A673 (cell line): ENCODE results near the gene WNT11. TPM values are rescaled to one million over a fixed set of nuclear protein-coding genes. Genes with fewer than 3 reads are reported as not detected.

Experiments used
- BruUV-seq: library from RNA; stranded (reverse); fragments of 400-500 nt; replicated peaks from 2 replicates; lab custom pipeline; 2021; lab: Mats Ljungman, UMichigan
- CTCF ChIA-PET: fragments of 300-600 bp; sonication (Branson Sonifier 250); formaldehyde crosslinking; loops from one replicate; lab custom pipeline; 2022; ENCODE audit warnings: antibody characterized with exemption; lab: Charles Lee
- POLR2A ChIA-PET: fragments of 300-600 bp; sonication (Branson Sonifier 250); formaldehyde crosslinking; loops from one replicate; lab custom pipeline; 2022; ENCODE audit warnings: antibody characterized with exemption; ENCODE audit not compliant: low non-redundant PET; lab: Charles Lee
- DNase-seq: peaks from one replicate; pipeline ENCODE4 v3.0.0-alpha.2; 2015; ENCODE audit warnings: low spot score
- H3K27ac ChIP-seq: fragments of 200-600 bp; sonication (generic); 2 replicates; pipeline ENCODE4 v1.5.1; 2016; ENCODE audit warnings: mixed run types, low read depth, mild to moderate bottlenecking, mixed read lengths, antibody characterized with exemption, low read length; ENCODE audit not compliant: poor library complexity, severe bottlenecking
- H3K27me3 ChIP-seq: fragments of 200-600 bp; sonication (generic); replicated peaks from 2 replicates; pipeline ENCODE4 v1.6.1; 2017; ENCODE audit warnings: mixed run types, low read depth, mild to moderate bottlenecking, mixed read lengths, antibody characterized with exemption, low read length; ENCODE audit not compliant: insufficient read depth, poor library complexity
- H3K36me3 ChIP-seq: fragments of 200-600 bp; sonication (generic); 2 replicates; pipeline ENCODE4 v1.6.1; 2016; ENCODE audit warnings: mixed run types, mild to moderate bottlenecking, mixed read lengths, antibody characterized with exemption, low read length; ENCODE audit not compliant: insufficient read depth, poor library complexity, severe bottlenecking
- H3K4me1 ChIP-seq: fragments of 200-600 bp; sonication (generic); 2 replicates; pipeline ENCODE4 v1.6.1; 2017; ENCODE audit warnings: mixed run types, mild to moderate bottlenecking, mixed read lengths, antibody characterized with exemption, low read length; ENCODE audit not compliant: insufficient read depth, poor library complexity, severe bottlenecking
- H3K4me3 ChIP-seq: fragments of 200-600 bp; sonication (generic); 2 replicates; pipeline ENCODE4 v1.5.1; 2016; ENCODE audit warnings: low read depth, mixed run types, mild to moderate bottlenecking, mixed read lengths, low read length; ENCODE audit not compliant: poor library complexity, severe bottlenecking
- H3K9me3 ChIP-seq: fragments of 200-600 bp; sonication (generic); 2 replicates; pipeline ENCODE4 v1.6.1; 2016; ENCODE audit warnings: mixed run types, low read depth, mild to moderate bottlenecking, mixed read lengths, antibody characterized with exemption, low read length; ENCODE audit not compliant: poor library complexity, severe bottlenecking
- EZH2 ChIP-seq: fragments of 200-600 bp; sonication (generic); IDR thresholded peaks from 2 replicates; pipeline ENCODE4 v1.6.1; 2017; ENCODE audit warnings: borderline replicate concordance, low read depth, mild to moderate bottlenecking, mixed read lengths, antibody characterized with exemption, low read length; ENCODE audit not compliant: poor library complexity, severe bottlenecking
- intact Hi-C: fragments of 100-400 bp; cut with micrococcal nuclease; formaldehyde crosslinking; loops from one replicate; pipeline ENCODE4 v1.10.0; 2022; ENCODE audit not compliant: unreplicated experiment
- total RNA-seq: library from RNA; stranded (reverse); gene quantifications from 2 replicates; pipeline ENCODE4 v1.2.3, GENCODE V29; 2021
- TF ChIP-seq, protein P1 (sequence below): fragments of 300-800, 200-600 bp; sonication (generic); conservative IDR thresholded peaks from 2 replicates; pipeline ENCODE4 v1.5.1; 2017; ENCODE audit warnings: low read depth, mild to moderate bottlenecking, antibody characterized with exemption, low read length, moderate library complexity, mixed read lengths

WNT11 gene
- total RNA-seq, 1 experiment from 2014 or later, result 1.2 TPM

- DNase-seq, result peak; percentile 59
- BruUV-seq, result no TSS peak
- CTCF ChIA-PET, result no interaction called here
- no peaks in the 10 kb centered on the region for H3K9me3 ChIP-seq
- no peaks in the 10 kb centered on the region for H3K27me3 ChIP-seq
- no peaks in the 10 kb centered on the region for H3K36me3 ChIP-seq
- TF ChIP-seq EZH2, result no peak
- TF ChIP-seq, protein P1, sequence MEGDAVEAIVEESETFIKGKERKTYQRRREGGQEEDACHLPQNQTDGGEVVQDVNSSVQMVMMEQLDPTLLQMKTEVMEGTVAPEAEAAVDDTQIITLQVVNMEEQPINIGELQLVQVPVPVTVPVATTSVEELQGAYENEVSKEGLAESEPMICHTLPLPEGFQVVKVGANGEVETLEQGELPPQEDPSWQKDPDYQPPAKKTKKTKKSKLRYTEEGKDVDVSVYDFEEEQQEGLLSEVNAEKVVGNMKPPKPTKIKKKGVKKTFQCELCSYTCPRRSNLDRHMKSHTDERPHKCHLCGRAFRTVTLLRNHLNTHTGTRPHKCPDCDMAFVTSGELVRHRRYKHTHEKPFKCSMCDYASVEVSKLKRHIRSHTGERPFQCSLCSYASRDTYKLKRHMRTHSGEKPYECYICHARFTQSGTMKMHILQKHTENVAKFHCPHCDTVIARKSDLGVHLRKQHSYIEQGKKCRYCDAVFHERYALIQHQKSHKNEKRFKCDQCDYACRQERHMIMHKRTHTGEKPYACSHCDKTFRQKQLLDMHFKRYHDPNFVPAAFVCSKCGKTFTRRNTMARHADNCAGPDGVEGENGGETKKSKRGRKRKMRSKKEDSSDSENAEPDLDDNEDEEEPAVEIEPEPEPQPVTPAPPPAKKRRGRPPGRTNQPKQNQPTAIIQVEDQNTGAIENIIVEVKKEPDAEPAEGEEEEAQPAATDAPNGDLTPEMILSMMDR, result peak; percentile 38; the same call in 1 of the 2 replicates
- POLR2A ChIA-PET, result interaction anchor here (0.5 kb wide), 1 partner anchor 584 kb away, joined by 3 read pairs; no protein-coding TSS in a partner anchor
- intact Hi-C loops, result no loop called here
- no peak overlapping the region for H3K27ac ChIP-seq
- H3K4me3 ChIP-seq, result no peak overlapping the region
- peaks cover 8% of the 10 kb centered on the region for H3K4me1 ChIP-seq
Observed at GRCh38 chr11:76237914-76238313, 31.6 kb upstream of the WNT11 start.

DNA sequence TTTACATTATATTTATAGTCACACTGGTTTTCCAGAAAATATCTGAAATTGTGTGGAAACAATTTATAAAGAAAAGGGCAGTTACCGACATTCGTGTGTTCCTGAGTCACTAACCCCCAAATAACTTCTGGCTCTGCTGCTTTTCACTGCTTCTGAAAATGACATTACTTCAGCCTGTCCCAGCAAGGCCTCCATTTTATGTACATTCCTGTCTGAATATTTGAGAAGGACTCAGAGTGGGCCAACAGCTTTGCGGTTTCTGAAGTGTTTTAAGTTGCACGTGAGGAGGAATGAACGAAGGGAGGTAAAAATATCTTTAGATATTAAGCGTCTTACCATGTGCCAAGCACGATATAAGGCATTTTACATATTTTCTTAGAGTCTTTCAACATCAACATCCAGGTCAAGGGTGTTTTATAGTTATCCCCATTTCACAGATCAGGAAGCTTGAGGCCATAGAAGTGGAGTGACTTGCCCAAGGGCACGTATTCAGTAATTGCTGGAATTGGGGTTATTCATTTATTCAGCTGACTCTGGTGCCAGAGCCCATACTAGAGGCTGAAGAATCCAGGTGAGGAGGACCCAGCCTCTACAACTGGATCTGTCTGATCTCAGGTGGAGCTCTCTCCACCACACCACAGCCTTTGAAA is 30.8 kb upstream of the WNT11 start:
- H3K4me3 ChIP-seq, result peak overlapping the region; percentile 74
- ChIA-PET CTCF (no interaction called here), POLR2A (interaction anchor here (0.5 kb wide), 1 partner anchor 585 kb away, joined by 3 read pairs; no protein-coding TSS in a partner anchor)
- intact Hi-C loops, result no loop called here
- H3K27me3 ChIP-seq, result no peaks in the 10 kb centered on the region
- no TSS peak for BruUV-seq
- H3K27ac ChIP-seq, result no peak overlapping the region
- DNase-seq, result no peak
- H3K9me3 ChIP-seq, result no peaks in the 10 kb centered on the region
- TF ChIP-seq EZH2, result no peak
- TF ChIP-seq, protein P1, result no peak
- no peaks in the 10 kb centered on the region for H3K36me3 ChIP-seq
- H3K4me1 ChIP-seq, result peaks cover 8% of the 10 kb centered on the region

DNA sequence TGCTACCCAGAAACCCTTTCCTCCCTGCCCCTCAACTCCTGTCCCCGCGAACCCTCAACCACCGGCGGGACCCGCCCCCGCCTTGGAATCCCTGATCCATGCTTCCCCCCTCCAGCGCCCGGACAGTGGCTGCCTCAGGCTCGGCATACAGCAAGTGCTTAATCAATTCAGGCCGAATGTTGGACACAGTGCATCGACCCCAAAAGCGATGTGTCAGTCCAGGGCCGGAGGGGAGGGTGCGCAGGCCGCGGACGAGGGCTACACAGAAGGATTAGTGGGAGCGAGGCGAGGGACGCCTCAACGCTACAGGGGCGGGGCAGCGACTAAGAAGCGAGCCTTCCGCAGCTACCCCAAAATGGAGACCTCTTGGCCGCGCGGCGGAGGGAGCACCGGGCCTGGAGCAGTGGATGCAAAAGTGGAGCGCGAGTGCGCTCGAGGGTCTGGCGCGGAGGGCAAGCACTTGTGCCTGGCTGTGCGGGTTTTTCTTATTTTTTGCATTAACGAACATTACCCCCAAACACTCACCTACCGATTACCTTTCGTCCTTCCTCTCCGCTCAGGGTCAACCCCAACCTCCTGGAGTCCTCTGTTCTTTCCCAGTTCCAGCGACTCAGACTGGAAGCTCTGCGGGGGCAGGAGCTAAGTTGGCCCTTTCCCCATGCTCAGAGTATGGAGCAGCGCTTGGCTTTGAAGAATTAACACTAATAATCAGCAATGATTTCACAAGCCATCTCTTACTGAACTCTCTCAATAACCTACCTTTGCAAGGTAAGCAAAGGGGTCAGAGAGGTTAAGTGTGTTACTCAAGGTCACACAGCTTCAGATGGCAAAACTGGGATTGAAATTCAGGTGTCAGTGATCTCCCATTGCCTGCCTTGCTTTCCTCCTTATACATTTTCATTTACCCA is 30.0 kb upstream of the WNT11 start:
- Histone ChIP-seq H3K4me1 (peaks cover 8% of the 10 kb centered on the region), H3K36me3 (no peaks in the 10 kb centered on the region), H3K4me3 (peak overlapping the region; percentile 74), H3K9me3 (no peaks in the 10 kb centered on the region), H3K27me3 (no peaks in the 10 kb centered on the region), H3K27ac (peak overlapping the region; percentile 75)
- TF ChIP-seq, protein P1, result no peak
- TF ChIP-seq EZH2, result no peak
- intact Hi-C loops, result no loop called here
- no TSS peak for BruUV-seq
- peak; percentile 85 for DNase-seq
- ChIA-PET CTCF (interaction anchor here (2.1 kb wide), 1 partner anchor 28 kb away, joined by 11 read pairs; no protein-coding TSS in a partner anchor), POLR2A (no interaction called here)
